ENCODE data around the gene TMEM86B. TPM values are rescaled to one million over a fixed set of nuclear protein-coding genes. Genes with fewer than 3 reads are reported as not detected.
A peak's percentile ranks its signal among the peaks of the same experiment; 100 is the strongest.

TMEM86B gene
- total and polyA plus RNA-seq, 8 donors: 1.0 to 27.3 (median 1.6) TPM

DNA sequence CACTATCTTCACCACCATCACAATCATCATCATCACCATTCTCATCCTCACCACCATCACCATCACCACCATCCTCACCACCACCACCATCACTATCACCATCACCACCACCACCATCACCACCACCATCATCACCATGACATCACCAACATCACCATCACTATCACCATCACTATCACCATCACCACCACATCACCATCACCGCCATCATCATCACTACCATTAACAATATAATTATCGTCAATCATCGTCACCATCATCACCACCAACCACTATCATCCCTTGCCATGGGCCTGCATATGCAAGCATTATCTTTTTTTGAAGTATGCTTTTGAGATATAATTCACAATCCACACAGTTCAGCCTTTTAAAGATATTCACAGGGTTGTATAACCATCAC lies 37.8 kb upstream of the TMEM86B start:
- no peak for DNase-seq
- no peak for FAIRE-seq
- Histone ChIP-seq H3K27me3 (no peaks in the 10 kb centered on the region), H3K4me3 (no peak overlapping the region), H3K4me1 (no peaks in the 10 kb centered on the region), H3K27ac (no peak overlapping the region), H3K9me3 (no peaks in the 10 kb centered on the region), H3K36me3 (no peaks in the 10 kb centered on the region)
- no peak for ATAC-seq
- 95 to 98% methylated on average over 3 of the region's 3 CpGs for WGBS, 2 donors
- TF ChIP-seq, protein P1, sequence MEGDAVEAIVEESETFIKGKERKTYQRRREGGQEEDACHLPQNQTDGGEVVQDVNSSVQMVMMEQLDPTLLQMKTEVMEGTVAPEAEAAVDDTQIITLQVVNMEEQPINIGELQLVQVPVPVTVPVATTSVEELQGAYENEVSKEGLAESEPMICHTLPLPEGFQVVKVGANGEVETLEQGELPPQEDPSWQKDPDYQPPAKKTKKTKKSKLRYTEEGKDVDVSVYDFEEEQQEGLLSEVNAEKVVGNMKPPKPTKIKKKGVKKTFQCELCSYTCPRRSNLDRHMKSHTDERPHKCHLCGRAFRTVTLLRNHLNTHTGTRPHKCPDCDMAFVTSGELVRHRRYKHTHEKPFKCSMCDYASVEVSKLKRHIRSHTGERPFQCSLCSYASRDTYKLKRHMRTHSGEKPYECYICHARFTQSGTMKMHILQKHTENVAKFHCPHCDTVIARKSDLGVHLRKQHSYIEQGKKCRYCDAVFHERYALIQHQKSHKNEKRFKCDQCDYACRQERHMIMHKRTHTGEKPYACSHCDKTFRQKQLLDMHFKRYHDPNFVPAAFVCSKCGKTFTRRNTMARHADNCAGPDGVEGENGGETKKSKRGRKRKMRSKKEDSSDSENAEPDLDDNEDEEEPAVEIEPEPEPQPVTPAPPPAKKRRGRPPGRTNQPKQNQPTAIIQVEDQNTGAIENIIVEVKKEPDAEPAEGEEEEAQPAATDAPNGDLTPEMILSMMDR (IDR thresholded peaks at IDR 0.05): no peak
- intact Hi-C loops (cut with DNase I): no loop called here

DNA sequence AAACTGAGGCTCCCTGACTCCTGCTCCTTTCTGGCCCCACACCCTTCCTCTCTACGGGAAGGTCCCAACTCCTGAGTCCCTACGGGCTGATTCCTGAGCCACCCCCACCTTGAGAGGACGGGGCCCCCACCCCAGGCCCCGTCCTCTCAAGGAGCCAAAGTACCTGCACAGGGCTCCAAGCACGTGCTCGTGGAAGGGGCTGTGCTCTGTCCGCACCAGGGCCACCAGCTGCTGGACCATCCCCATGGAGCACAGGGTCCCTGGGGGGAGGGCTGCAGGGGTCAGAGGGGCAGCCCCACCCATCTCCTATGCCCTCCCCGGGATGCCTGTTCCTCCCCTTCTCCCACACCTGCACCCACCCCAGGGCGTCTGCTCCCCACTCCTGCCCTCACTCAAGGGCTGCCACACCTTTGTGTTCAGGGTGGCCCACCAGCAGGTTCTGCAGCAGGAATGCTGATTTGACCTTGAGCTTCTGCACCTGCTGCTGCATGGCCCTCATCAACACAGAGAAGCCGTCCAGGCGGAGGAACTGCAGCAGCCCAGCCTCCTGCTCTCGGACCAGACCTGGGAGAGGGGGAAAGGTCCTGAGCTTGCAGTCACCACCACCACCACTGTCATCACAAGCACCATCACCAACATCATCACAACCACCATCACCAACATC lies 37.3 kb upstream of the TMEM86B start:
- Histone ChIP-seq H3K9me3 (no peaks in the 10 kb centered on the region), H3K27me3 (no peaks in the 10 kb centered on the region), H3K36me3 (no peaks in the 10 kb centered on the region), H3K4me3 (no peak overlapping the region), H3K4me1 (no peaks in the 10 kb centered on the region), H3K27ac (no peak overlapping the region)
- FAIRE-seq (no peak), ATAC-seq (no peak), DNase-seq (peak in 1 of 6 donors; percentile 62)
- WGBS, 2 donors: 87 to 93% methylated on average over 11 to 12 of the region's 12 CpGs
- intact Hi-C loops (cut with DNase I): no loop called here
- TF ChIP-seq, protein P1 (IDR thresholded peaks at IDR 0.05): no peak

DNA sequence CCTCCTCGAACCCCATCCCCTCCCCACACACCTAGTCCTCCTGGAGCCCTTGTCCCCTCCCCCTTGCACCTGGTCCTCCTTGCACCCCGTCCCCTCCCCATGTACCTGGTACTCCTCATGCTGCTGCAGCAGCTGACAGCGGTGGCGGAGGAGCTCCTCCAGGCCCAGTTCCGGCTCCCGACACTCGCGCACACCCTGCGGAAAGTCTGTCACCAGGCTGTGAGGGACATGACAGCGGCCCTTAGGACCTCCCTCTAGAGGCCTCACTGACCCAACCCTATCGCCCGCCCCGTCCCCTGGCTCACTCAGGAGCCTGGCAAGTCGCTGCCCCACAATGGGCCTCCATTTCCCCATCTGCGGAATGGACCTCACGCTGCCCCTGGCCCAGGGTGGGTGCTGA lies 36.6 kb upstream of the TMEM86B start:
- Histone ChIP-seq H3K27me3 (no peaks in the 10 kb centered on the region), H3K9me3 (no peaks in the 10 kb centered on the region), H3K4me3 (no peak overlapping the region), H3K36me3 (no peaks in the 10 kb centered on the region), H3K4me1 (peaks cover 0 to under 1% (median 0%) of the 10 kb centered on the region in 3 donors), H3K27ac (no peak overlapping the region)
- FAIRE-seq (no peak), DNase-seq (no peak), ATAC-seq (no peak)
- TF ChIP-seq, protein P1 (IDR thresholded peaks at IDR 0.05): no peak
- 87 to 91% methylated on average over 16 of the region's 16 CpGs for WGBS, 2 donors
- intact Hi-C loops (cut with DNase I): no loop called here

DNA sequence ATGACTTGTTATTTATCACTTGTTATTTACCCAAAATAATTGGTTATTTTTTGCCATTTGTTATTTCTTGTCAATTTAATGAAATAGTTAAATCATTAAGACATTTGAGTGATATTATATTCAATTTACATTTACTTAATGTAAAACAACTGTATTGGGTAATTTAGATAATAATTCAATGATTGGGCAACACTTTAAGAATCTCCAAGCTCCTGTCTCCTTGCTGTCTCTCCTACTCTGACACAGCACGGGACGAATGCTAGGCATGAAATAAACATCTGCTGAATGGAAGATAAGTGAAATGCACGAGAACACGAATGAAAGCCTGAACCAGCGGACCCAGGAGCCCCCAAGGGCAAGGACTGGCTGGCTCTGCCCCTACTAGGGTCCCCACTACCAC lies 36.0 kb upstream of the TMEM86B start:
- TF ChIP-seq, protein P1 (IDR thresholded peaks at IDR 0.05): no peak
- ATAC-seq: no peak
- Histone ChIP-seq H3K36me3 (no peaks in the 10 kb centered on the region), H3K27ac (no peak overlapping the region), H3K4me1 (peaks cover 0 to 7% (median 5%) of the 10 kb centered on the region in 3 donors), H3K4me3 (no peak overlapping the region), H3K27me3 (no peaks in the 10 kb centered on the region), H3K9me3 (no peaks in the 10 kb centered on the region)
- WGBS, 2 donors: 85 to 91% methylated on average over 5 of the region's 5 CpGs
- DNase-seq: no peak
- intact Hi-C loops (cut with DNase I): no loop called here
- no peak for FAIRE-seq

DNA sequence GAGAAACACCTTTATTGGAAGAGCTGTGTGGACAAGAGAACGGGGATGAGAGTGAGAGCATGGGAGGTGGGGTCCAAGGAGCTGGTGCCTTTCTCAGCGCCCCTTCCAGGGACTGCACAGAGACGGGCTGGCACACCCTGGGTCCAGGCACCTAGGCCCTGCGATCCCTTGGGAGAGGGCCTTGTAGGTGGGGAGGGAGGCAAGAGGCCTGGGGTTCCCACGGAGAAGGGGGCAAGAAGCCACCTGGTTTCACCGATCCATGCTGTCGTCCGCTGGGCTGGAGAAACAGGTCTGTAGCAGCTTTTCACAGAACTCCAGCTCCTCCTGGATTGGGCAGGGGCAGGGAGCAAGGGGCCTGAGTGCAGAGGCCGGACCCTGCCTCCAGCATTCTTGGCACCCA lies 33.8 kb upstream of the TMEM86B start:
- no peaks in the 10 kb centered on the region for H3K9me3 ChIP-seq
- H3K36me3 ChIP-seq: no peaks in the 10 kb centered on the region
- DNase-seq (no peak), FAIRE-seq (no peak), ATAC-seq (no peak)
- no peak overlapping the region for H3K27ac ChIP-seq
- 90 to 96% methylated on average over 9 of the region's 9 CpGs for WGBS, 2 donors
- TF ChIP-seq, protein P1 (IDR thresholded peaks at IDR 0.05): no peak
- intact Hi-C loops (cut with DNase I): no loop called here
- no peaks in the 10 kb centered on the region for H3K27me3 ChIP-seq
- no peak overlapping the region for H3K4me3 ChIP-seq
- H3K4me1 ChIP-seq: peaks cover 0 to 7% (median 5%) of the 10 kb centered on the region in 3 donors
